NCI-H345 treated with DMSO at 0.1 percent for 48 hours (cell line): Measurements from ENCODE around the gene PILRB.
"Not testable (repeated sequence)": the region's sequence is repeated elsewhere in the genome, so short reads cannot be mapped to it uniquely, and the experiment has no call there.

Experiments
- DNase-seq: peaks from one replicate; lab custom pipeline; 2025; ENCODE audit not compliant: unreplicated experiment; lab: John Stamatoyannopoulos, UW

PILRB gene

GRCh38 chr7:100353685-100354330 is 4.1 kb upstream of the PILRB start:
- DNase-seq = no peak

- no peak for DNase-seq
Measured at GRCh38 chr7:100356416-100357068, 1.4 kb upstream of the PILRB start.

- no peak for DNase-seq
Measured at GRCh38 chr7:100357131-100357561, 771 bp upstream of the PILRB start.

GRCh38 chr7:100358857-100359212 is 918 bp downstream of the PILRB start:
- DNase-seq = no peak

- no peak for DNase-seq
Measured at GRCh38 chr7:100360135-100360854, 2.4 kb downstream of the PILRB start.

GRCh38 chr7:100363098-100363497 is 5.2 kb downstream of the PILRB start:
- DNase-seq = no peak

GRCh38 chr7:100363797-100364196 is 5.9 kb downstream of the PILRB start:
- DNase-seq = not testable (repeated sequence)

- no peak for DNase-seq
Measured at GRCh38 chr7:100364480-100364879, 6.6 kb downstream of the PILRB start.

GRCh38 chr7:100365998-100366367 is 8.1 kb downstream of the PILRB start:
- DNase-seq = not testable (repeated sequence)

- DNase-seq = no peak
Measured at GRCh38 chr7:100366411-100367250, 8.7 kb downstream of the PILRB start.

- no peak for DNase-seq
Measured at GRCh38 chr7:100367251-100367620, 9.3 kb downstream of the PILRB start.

GRCh38 chr7:100367676-100368613 is 10.0 kb downstream of the PILRB start:
- no peak for DNase-seq

GRCh38 chr7:100369105-100369504 is 11.2 kb downstream of the PILRB start:
- DNase-seq = no peak

- DNase-seq = no peak
Measured at GRCh38 chr7:100370303-100370702, 12.4 kb downstream of the PILRB start.

- DNase-seq = no peak
Measured at GRCh38 chr7:100370746-100371145, 12.8 kb downstream of the PILRB start.

- no peak for DNase-seq
Measured at GRCh38 chr7:100371561-100372171, 13.7 kb downstream of the PILRB start.

- DNase-seq = no peak
Measured at GRCh38 chr7:100372256-100372655, 14.3 kb downstream of the PILRB start.

- DNase-seq = no peak
Measured at GRCh38 chr7:100372694-100373093, 14.8 kb downstream of the PILRB start.

GRCh38 chr7:100373261-100373831 is 15.4 kb downstream of the PILRB start, which contains the start of gene PILRA:
PILRA (plus strand) TSS chr7:100373487; CDS start chr7:100373657, 170 bp downstream.
- DNase-seq = no peak
